ENCODE results near the gene SH3BP2.

- TF ChIP-seq OSR1 (CRISPR knock-in tag; IDR thresholded peaks at IDR 0.05) (no peak), ZFP3 (CRISPR knock-in tag; IDR thresholded peaks at IDR 0.05) (no peak), ARNTL (CRISPR knock-in tag; IDR thresholded peaks at IDR 0.05; ENCODE audit: borderline replicate concordance, low read depth) (no peak), SNAI2 (CRISPR knock-in tag; IDR thresholded peaks at IDR 0.05) (no peak), PPARA (CRISPR knock-in tag; IDR thresholded peaks at IDR 0.05; ENCODE audit: borderline replicate concordance) (no peak), CSDC2 (CRISPR knock-in tag; IDR thresholded peaks at IDR 0.05) (no peak), ZFP30 (CRISPR knock-in tag; IDR thresholded peaks at IDR 0.05) (no peak), ZNF70 (CRISPR knock-in tag; IDR thresholded peaks at IDR 0.05) (no peak), PATZ1 (CRISPR knock-in tag; IDR thresholded peaks at IDR 0.05; ENCODE audit: borderline replicate concordance) (no peak), TCF4 (CRISPR knock-in tag; IDR thresholded peaks at IDR 0.05; ENCODE audit: borderline replicate concordance) (no peak), BACH2 (CRISPR knock-in tag; IDR thresholded peaks at IDR 0.05; ENCODE audit: borderline replicate concordance) (no peak), RARB (CRISPR knock-in tag; IDR thresholded peaks at IDR 0.05) (no peak), ZNF8 (CRISPR knock-in tag; IDR thresholded peaks at IDR 0.05) (no peak)
These were observed 25.2 kb upstream of the SH3BP2 start for GRCh38 chr4:2767705-2768074.

Data from SK-N-SH treated with all-trans-retinoic acid at 6 μM for 48 hours (cell line).